SW480 (cell line): ENCODE measurements around the gene RFXAP.

Experiments used
- DNase-seq: peaks from one replicate; pipeline ENCODE4 v3.0.0-alpha.2; 2016; ENCODE audit warnings: low spot score

The RFXAP gene

GRCh38 chr13:36870050-36870692 lies 51.1 kb downstream of the RFXAP start:
- DNase-seq, result no peak

DNA sequence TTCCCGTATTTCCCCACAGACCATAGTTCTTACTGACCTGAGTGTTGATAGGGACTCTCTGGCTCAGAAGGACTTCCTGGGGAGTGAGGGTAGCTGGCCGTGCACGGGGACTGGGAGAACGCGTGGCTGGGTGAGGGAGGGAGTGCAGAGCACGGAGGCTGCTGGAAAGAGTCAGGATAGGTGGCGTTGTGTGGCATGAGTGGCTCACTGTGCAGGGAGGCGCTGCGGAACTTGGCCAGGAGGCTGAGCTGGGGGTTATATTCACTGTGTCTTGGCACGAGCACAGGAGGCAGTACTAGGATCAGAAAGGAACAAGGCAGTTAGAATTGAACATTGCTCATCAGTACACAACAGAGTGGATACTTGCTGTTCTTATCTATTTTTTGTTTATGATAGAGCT lies 53.6 kb downstream of the RFXAP start:
- DNase-seq, result no peak

DNA sequence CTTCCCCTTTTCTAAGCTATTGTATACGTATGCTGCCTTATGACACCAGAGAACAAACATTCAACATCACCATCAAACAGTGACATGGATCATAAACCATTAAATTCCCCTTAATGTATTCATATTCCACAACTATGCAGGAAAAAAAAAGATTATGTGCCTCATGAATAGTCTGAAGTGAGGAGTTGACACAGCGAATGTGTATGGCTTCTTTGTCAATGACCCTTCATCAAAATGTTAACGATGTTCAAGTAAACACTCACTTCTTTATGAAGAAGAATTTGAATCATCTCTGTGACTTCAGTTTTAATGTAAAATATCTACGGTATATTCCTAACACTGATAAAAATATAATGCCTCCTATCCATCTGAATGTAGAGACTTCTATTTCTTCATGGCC lies 56.4 kb downstream of the RFXAP start:
- DNase-seq, result no peak

- no peak for DNase-seq
Measured at GRCh38 chr13:36875961-36876360, 56.9 kb downstream of the RFXAP start.
